ENCODE results near the gene ZNF462.

Gene ZNF462

GRCh38 chr9:106927916-106928315, 65.0 kb downstream of the ZNF462 start:
- H3K4me1 ChIP-seq (ENCODE audit: control insufficient read depth, insufficient read depth, low read length, poor library complexity, severe bottlenecking), result peaks cover 6% of the 10 kb centered on the region
- H3K27ac ChIP-seq (ENCODE audit: low read depth, low read length, severe bottlenecking), result no peak overlapping the region
- H3K9me3 ChIP-seq (ENCODE audit: control insufficient read depth, low read length), result no peaks in the 10 kb centered on the region
- 93 to 95% methylated on average over 2 to 5 of the region's 5 CpGs for WGBS, 2 experiments (ENCODE audit: insufficient coverage in 2 of 2)
- H3K4me3 ChIP-seq (ENCODE audit: extremely low read depth, insufficient read depth, low read length, poor library complexity, severe bottlenecking), result no peak overlapping the region
- H3K36me3 ChIP-seq (ENCODE audit: control insufficient read depth, insufficient read depth, low read length), result peaks cover 97% of the 10 kb centered on the region

- H3K4me1 ChIP-seq (ENCODE audit: control insufficient read depth, insufficient read depth, low read length, poor library complexity, severe bottlenecking), result peaks cover 6% of the 10 kb centered on the region
- WGBS, 2 experiments (ENCODE audit: insufficient coverage in 2 of 2), result 95 to 97% methylated on average over 17 of the region's 18 CpGs
- H3K36me3 ChIP-seq (ENCODE audit: control insufficient read depth, insufficient read depth, low read length), result peaks cover 99% of the 10 kb centered on the region
Observed at GRCh38 chr9:106928350-106928749, 65.4 kb downstream of the ZNF462 start.

GRCh38 chr9:106929471-106930177, 66.7 kb downstream of the ZNF462 start:
- Histone ChIP-seq H3K9me3 (ENCODE audit: control insufficient read depth, low read length) (no peaks in the 10 kb centered on the region), H3K4me3 (ENCODE audit: extremely low read depth, insufficient read depth, low read length, poor library complexity, severe bottlenecking) (no peak overlapping the region), H3K27ac (ENCODE audit: low read depth, low read length, severe bottlenecking) (no peak overlapping the region), H3K4me1 (ENCODE audit: control insufficient read depth, insufficient read depth, low read length, poor library complexity, severe bottlenecking) (peaks cover 6% of the 10 kb centered on the region), H3K36me3 (ENCODE audit: control insufficient read depth, insufficient read depth, low read length) (peaks cover 95% of the 10 kb centered on the region)
- WGBS, 2 experiments (ENCODE audit: insufficient coverage in 2 of 2), result 90 to 94% methylated on average over 10 to 11 of the region's 11 CpGs

More at GRCh38 chr9:106928350-106928749, 65.4 kb downstream of the ZNF462 start:
- no peak overlapping the region for H3K27ac ChIP-seq (ENCODE audit: low read depth, low read length, severe bottlenecking)
- H3K4me3 ChIP-seq (ENCODE audit: extremely low read depth, insufficient read depth, low read length, poor library complexity, severe bottlenecking), result no peak overlapping the region
- H3K9me3 ChIP-seq (ENCODE audit: control insufficient read depth, low read length), result no peaks in the 10 kb centered on the region

GRCh38 chr9:106930477-106930876, 67.5 kb downstream of the ZNF462 start:
- Histone ChIP-seq H3K4me3 (ENCODE audit: extremely low read depth, insufficient read depth, low read length, poor library complexity, severe bottlenecking) (no peak overlapping the region), H3K36me3 (ENCODE audit: control insufficient read depth, insufficient read depth, low read length) (peaks cover 95% of the 10 kb centered on the region), H3K27ac (ENCODE audit: low read depth, low read length, severe bottlenecking) (no peak overlapping the region), H3K4me1 (ENCODE audit: control insufficient read depth, insufficient read depth, low read length, poor library complexity, severe bottlenecking) (peaks cover 6% of the 10 kb centered on the region), H3K9me3 (ENCODE audit: control insufficient read depth, low read length) (no peaks in the 10 kb centered on the region)
- WGBS, 2 experiments (ENCODE audit: insufficient coverage in 2 of 2), result 94 to 98% methylated on average over 7 to 8 of the region's 8 CpGs

- Histone ChIP-seq H3K4me3 (ENCODE audit: extremely low read depth, insufficient read depth, low read length, poor library complexity, severe bottlenecking) (no peak overlapping the region), H3K27ac (ENCODE audit: low read depth, low read length, severe bottlenecking) (no peak overlapping the region), H3K36me3 (ENCODE audit: control insufficient read depth, insufficient read depth, low read length) (peaks cover 94% of the 10 kb centered on the region), H3K4me1 (ENCODE audit: control insufficient read depth, insufficient read depth, low read length, poor library complexity, severe bottlenecking) (peaks cover 6% of the 10 kb centered on the region), H3K9me3 (ENCODE audit: control insufficient read depth, low read length) (no peaks in the 10 kb centered on the region)
- 92 to 100% methylated on average over 3 to 4 of the region's 4 CpGs for WGBS, 2 experiments (ENCODE audit: insufficient coverage in 2 of 2)
Observed at GRCh38 chr9:106931466-106931865, 68.5 kb downstream of the ZNF462 start.

- Histone ChIP-seq H3K4me3 (ENCODE audit: extremely low read depth, insufficient read depth, low read length, poor library complexity, severe bottlenecking) (no peak overlapping the region), H3K4me1 (ENCODE audit: control insufficient read depth, insufficient read depth, low read length, poor library complexity, severe bottlenecking) (peaks cover 6% of the 10 kb centered on the region), H3K36me3 (ENCODE audit: control insufficient read depth, insufficient read depth, low read length) (peaks cover 95% of the 10 kb centered on the region), H3K27ac (ENCODE audit: low read depth, low read length, severe bottlenecking) (no peak overlapping the region), H3K9me3 (ENCODE audit: control insufficient read depth, low read length) (no peaks in the 10 kb centered on the region)
- 94 to 95% methylated on average over 10 of the region's 10 CpGs for WGBS, 2 experiments (ENCODE audit: insufficient coverage in 2 of 2)
Observed at GRCh38 chr9:106932178-106932577, 69.2 kb downstream of the ZNF462 start.

- H3K4me3 ChIP-seq (ENCODE audit: extremely low read depth, insufficient read depth, low read length, poor library complexity, severe bottlenecking), result no peak overlapping the region
- peaks cover 4% of the 10 kb centered on the region for H3K4me1 ChIP-seq (ENCODE audit: control insufficient read depth, insufficient read depth, low read length, poor library complexity, severe bottlenecking)
- H3K27ac ChIP-seq (ENCODE audit: low read depth, low read length, severe bottlenecking), result no peak overlapping the region
- peaks cover 92% of the 10 kb centered on the region for H3K36me3 ChIP-seq (ENCODE audit: control insufficient read depth, insufficient read depth, low read length)
- 100% methylated on average over 1 to 2 of the region's 3 CpGs for WGBS, 2 experiments (ENCODE audit: insufficient coverage in 2 of 2)
- no peaks in the 10 kb centered on the region for H3K9me3 ChIP-seq (ENCODE audit: control insufficient read depth, low read length)
Observed at GRCh38 chr9:106932675-106933074, 69.7 kb downstream of the ZNF462 start.

- Histone ChIP-seq H3K4me1 (ENCODE audit: control insufficient read depth, insufficient read depth, low read length, poor library complexity, severe bottlenecking) (no peaks in the 10 kb centered on the region), H3K27ac (ENCODE audit: low read depth, low read length, severe bottlenecking) (no peak overlapping the region), H3K4me3 (ENCODE audit: extremely low read depth, insufficient read depth, low read length, poor library complexity, severe bottlenecking) (no peak overlapping the region), H3K36me3 (ENCODE audit: control insufficient read depth, insufficient read depth, low read length) (peaks cover 88% of the 10 kb centered on the region), H3K9me3 (ENCODE audit: control insufficient read depth, low read length) (no peaks in the 10 kb centered on the region)
- WGBS, 2 experiments (ENCODE audit: insufficient coverage in 2 of 2), result no CpG with 5 or more reads among the region's 2 CpGs
Observed at GRCh38 chr9:106933470-106933869, 70.5 kb downstream of the ZNF462 start.

GRCh38 chr9:106934442-106935238, 71.7 kb downstream of the ZNF462 start:
- Histone ChIP-seq H3K9me3 (ENCODE audit: control insufficient read depth, low read length) (no peaks in the 10 kb centered on the region), H3K36me3 (ENCODE audit: control insufficient read depth, insufficient read depth, low read length) (peaks cover 88% of the 10 kb centered on the region), H3K27ac (ENCODE audit: low read depth, low read length, severe bottlenecking) (no peak overlapping the region), H3K4me3 (ENCODE audit: extremely low read depth, insufficient read depth, low read length, poor library complexity, severe bottlenecking) (no peak overlapping the region), H3K4me1 (ENCODE audit: control insufficient read depth, insufficient read depth, low read length, poor library complexity, severe bottlenecking) (no peaks in the 10 kb centered on the region)
- 86% methylated on average over 1 of the region's 5 CpGs; no CpG with 5 or more reads in 1 of the 2 experiments for WGBS, 2 experiments (ENCODE audit: insufficient coverage in 2 of 2)

- Histone ChIP-seq H3K27ac (ENCODE audit: low read depth, low read length, severe bottlenecking) (no peak overlapping the region), H3K9me3 (ENCODE audit: control insufficient read depth, low read length) (no peaks in the 10 kb centered on the region), H3K36me3 (ENCODE audit: control insufficient read depth, insufficient read depth, low read length) (peaks cover 88% of the 10 kb centered on the region), H3K4me1 (ENCODE audit: control insufficient read depth, insufficient read depth, low read length, poor library complexity, severe bottlenecking) (no peaks in the 10 kb centered on the region), H3K4me3 (ENCODE audit: extremely low read depth, insufficient read depth, low read length, poor library complexity, severe bottlenecking) (no peak overlapping the region)
- 89 to 100% methylated on average over 3 of the region's 3 CpGs for WGBS, 2 experiments (ENCODE audit: insufficient coverage in 2 of 2)
Observed at GRCh38 chr9:106936680-106937079, 73.7 kb downstream of the ZNF462 start.

GRCh38 chr9:106941916-106942315, 79.0 kb downstream of the ZNF462 start:
- Histone ChIP-seq H3K4me1 (ENCODE audit: control insufficient read depth, insufficient read depth, low read length, poor library complexity, severe bottlenecking) (no peaks in the 10 kb centered on the region), H3K36me3 (ENCODE audit: control insufficient read depth, insufficient read depth, low read length) (peaks cover 72% of the 10 kb centered on the region), H3K9me3 (ENCODE audit: control insufficient read depth, low read length) (no peaks in the 10 kb centered on the region), H3K27ac (ENCODE audit: low read depth, low read length, severe bottlenecking) (no peak overlapping the region), H3K4me3 (ENCODE audit: extremely low read depth, insufficient read depth, low read length, poor library complexity, severe bottlenecking) (no peak overlapping the region)
- WGBS, 2 experiments (ENCODE audit: insufficient coverage in 2 of 2), result 94 to 100% methylated on average over 2 of the region's 2 CpGs
